HG02943 (cell line): ENCODE data around the gene ALDH18A1.
"Not testable (repeated sequence)": the region's sequence is repeated elsewhere in the genome, so short reads cannot be mapped to it uniquely, and the experiment has no call there.

Experiments
- ATAC-seq: cut with Tn5 transposase; IDR thresholded peaks from one replicate; pipeline ENCODE4 v1.9.1; 2021; ENCODE audit warnings: mild to moderate bottlenecking, low read depth, moderate library complexity; ENCODE audit not compliant: unreplicated experiment

The ALDH18A1 gene

DNA sequence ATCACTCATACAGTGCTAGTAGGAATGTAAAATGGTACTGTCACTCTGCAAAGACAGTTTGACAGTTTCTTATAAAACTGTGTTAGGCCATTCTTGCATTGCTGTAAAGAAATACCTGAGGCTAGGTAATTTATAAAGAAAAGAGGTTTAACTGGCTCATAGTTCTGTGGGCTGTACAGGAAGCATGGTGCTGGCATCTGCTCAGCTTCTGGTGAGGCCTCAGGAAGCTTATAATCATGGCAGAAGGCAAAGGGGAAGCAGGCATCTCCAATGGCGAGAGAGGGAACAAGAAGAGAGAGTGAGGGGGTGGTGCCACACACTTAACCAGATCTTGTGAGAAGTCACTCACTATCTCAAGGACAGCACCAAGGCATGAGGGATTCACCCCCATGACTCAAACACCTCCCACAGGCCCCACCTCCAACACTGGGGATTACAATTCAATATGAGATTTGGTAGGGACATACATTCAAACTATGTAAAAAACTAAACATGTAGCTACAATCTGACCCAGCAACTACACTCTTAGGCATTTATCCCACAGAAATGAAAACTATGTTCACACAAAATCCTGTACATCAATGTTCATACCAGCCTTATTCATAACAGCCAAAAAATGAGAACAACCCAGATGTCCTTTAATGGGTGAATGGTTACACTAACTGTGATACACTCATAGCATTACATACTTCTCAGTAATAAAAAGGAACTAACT is 5.0 kb downstream of the ALDH18A1 start:
- no peak for ATAC-seq

DNA sequence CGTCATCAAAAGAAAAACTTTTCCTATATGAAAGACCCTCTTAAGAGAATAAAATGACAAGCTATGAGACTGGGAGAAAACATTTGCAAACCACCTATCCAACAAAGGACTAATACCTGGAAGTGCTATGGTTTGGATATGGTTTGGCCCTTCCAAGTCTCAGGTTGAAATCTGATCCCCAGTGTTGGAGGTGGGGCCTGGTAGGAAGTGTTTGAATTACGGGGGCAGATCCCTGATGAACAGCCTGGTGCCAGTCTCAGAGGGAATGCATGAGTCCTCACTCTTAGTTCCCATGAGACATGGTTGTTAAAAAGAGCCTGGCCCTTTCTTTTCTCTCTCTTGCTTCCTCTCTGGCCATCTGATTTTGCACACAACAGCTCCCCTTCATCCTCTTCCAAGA is 6.3 kb downstream of the ALDH18A1 start:
- no peak for ATAC-seq

DNA sequence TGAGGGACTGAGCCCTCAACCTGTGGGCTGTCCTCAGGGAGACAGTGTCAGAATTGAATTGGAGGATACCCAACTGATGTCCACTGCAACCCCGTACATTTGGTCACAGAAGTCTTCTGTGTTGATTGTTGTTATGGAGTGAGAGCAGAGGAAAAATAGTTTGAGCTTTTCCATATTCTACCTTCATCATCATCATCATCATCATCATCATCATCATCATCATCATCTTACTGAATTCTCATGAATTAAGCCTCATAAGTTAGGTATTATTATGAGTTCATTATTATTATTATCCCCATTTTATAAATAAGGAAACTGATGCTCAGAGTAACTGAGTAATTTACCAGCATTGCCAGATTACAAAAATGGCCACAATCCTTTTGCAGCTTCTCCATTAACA is 8.4 kb downstream of the ALDH18A1 start:
- no peak for ATAC-seq

DNA sequence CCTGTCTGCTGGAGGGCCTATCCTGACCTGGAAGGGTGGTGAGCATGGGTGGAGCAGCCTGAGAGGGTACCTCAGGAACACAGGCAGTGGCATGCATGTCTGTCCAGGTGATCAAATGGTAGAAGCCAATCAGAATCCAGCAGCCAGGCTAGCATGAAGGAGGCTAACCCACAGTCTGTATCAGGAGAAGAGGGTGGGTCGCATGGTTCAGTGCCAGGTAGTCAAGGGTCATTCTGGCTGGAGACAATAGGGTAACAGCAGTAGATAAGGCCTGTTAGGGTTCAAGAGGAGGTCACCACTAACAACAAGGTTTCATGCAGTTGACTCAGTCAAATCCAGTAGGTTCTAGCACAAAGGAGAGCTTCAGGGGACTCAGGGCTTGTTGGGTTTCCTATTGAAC is 10.4 kb downstream of the ALDH18A1 start:
- no peak for ATAC-seq

DNA sequence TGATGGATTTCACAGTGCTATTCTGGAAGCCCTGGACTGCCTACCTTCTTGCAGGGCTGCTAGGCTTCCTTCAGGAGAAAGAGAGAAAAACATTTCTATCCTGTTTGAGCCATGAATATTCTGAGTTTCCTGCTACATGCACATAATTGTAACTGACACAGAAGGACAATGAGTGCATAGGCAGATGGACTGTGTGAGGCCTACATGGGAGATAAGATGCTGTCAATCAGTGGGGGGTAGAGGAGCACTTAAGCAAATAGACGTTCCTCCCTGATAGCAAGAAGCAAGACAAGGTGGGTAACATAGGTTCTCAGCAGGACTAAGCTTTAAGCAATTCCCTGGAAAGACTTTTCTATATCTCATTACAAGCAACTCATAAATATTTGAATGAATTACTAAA is 11.6 kb downstream of the ALDH18A1 start:
- no peak for ATAC-seq

DNA sequence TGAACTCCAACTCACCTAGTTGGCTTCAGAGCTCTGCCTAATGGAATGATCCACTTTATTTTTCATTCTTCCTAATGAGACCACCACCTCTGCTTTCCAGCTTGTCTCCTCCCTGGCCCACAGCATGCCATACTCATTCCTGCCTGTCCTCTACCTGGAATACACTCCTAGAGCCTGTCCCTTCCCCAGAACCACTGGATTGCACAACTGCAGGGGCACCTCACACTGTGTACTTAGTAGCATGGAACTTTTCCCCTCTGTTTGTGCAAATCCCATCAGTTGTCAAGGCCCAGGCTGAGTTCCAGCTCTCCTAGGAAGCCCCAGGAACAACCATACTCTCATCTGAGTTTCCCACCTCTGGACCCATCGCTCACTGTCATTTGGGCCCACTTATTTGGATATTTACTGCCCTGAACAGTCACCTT is 15.6 kb downstream of the ALDH18A1 start:
- no peak for ATAC-seq

DNA sequence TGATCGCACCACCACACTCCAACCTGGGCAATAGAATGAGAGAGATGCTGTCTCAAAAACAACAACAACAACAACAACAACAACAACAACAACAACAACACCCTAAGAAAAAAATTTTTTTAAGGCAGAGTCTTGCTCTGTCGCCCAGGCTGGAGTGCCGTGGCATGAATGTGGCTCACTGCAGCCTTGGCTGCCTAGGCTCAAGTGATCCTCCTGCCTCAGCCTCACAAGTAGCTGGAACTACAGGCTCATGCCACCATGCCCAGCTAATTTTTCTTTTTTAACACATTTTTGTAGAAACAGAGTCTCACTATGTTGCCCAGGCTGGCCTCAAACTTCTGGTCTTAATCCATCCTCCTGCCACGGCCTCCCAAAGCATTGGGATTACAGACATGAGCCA is 18.6 kb downstream of the ALDH18A1 start:
- no peak for ATAC-seq

DNA sequence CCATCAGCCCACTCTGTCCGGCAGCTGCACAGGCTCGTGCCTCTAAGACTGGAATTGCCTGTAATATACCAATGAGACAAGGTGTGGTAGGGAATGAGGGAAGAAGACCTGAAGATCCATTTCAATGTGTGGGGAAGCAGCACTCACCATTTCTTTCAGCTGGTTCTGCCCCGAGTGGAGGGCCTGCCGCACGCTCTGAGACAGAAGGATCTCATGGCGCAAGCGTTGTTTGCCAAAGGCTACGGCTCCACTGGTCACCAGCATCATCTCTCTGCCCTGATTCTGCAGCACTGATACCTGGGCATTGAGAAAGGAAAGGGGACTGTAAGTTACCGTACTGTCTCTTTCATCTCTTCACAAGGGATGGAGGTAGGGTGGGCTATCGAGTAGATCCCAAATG is 19.4 kb downstream of the ALDH18A1 start:
- ATAC-seq, result no peak

DNA sequence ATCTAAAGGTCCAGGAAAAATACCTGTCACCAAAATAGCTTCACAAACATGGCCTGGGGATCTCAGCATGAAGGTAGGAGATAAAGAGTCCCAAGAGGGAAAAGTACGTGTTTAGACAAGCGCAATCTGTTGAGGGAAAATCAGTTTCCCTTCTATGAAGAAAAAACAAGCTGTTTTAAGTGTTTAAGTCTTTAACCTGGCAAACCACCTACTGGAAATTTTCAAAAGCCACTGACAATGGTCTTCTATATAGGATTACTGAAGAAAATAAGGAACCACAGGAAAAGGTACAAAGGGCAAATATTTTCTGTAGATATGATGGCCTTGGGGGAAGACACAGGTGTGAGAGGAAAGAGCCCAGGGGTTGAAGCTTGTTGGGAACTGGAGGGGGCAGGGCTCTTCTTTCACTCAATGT is 21.2 kb downstream of the ALDH18A1 start:
- no peak for ATAC-seq

DNA sequence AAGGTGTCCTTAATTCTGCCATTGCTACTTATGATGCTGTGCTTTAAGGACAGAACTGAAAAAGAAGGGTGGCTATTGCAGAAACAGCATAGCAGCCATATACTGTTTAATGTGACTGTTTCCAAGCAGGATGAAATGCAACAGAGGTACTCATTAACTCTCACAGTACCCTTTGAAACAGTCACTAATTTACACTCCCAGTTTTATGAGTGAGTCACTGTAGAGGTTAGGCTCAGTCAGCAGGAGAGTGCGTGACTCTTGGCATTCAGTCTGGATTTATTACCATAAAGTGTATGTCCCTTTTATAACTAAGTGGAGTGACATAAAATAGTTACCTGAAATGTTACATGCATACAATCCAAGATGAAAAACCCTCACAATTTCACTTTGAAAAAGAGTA is 27.7 kb downstream of the ALDH18A1 start:
- ATAC-seq, result no peak

DNA sequence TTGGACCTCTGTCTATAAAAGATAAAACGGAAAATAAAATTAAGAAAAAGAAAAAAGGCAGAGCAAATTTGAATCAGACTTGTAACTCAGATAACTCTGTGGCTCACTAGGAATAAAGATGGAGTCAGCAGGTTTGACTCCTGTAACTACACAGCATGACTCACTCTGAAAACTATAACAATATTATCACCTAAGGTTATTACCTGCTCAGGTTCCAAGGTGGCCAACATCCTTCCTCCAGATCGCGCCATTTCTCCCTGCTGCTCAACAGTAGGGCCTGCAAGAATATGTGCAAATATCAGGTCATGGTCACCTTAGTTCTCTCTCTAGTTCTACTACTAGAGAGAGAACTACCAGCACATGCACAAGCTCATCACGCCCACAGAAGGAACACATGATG is 30.0 kb downstream of the ALDH18A1 start:
- no peak for ATAC-seq

DNA sequence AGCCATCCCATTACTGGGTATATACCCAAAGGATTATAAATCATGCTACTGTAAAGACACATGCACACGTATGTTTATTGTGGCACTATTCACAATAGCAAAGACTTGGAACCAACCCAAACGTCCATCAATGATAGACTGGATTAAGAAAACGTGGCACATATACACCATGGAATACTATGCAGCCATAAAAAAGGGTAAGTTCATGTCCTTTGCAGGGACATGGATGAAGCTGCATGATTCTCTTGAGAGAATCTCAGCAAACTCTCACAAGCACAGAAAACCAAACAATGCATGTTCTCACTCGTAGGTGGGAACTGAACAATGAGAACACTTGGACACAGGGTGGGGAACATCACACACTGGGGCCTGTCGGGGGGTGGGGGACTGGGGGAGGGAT is 36.1 kb downstream of the ALDH18A1 start:
- not testable (repeated sequence) for ATAC-seq

DNA sequence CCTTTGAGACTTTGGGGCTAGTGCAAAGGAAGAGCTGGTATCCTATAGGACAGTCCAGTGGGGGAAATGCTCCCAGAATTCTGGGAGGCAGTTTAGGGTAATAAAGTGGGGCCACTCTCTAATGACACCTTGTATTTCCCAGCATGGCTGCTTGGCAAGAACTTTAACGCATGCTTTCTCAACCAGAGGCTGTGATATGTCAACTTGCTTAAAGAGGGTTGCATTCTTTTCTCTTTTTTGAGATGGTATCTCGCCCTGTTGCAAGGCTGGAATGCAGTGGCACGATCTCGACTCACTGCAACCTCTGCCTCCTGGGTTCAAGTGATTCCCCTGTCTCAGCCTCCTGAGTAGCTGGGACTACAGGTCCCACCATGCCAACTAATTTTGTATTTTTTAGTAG is 38.4 kb downstream of the ALDH18A1 start:
- no peak for ATAC-seq

DNA sequence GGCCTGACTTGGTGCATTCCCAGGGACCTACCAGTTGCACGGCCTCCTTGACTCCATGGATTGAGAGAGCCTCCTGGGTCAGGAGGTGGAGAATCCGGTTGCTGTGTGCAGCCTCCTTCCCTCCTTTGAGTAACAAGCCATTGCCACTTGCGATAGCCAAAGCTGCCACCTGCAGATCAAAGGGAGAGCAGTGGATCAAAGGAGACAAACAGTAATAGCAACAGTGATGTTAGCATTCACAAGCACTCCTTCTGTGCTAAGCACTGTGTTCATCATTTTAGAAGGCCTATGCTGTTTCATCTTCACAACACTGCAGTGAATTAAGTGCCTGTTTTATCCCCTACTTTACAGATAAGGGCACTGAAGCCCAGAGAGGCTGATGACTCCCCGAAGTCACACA is 40.1 kb downstream of the ALDH18A1 start:
- ATAC-seq, result no peak

DNA sequence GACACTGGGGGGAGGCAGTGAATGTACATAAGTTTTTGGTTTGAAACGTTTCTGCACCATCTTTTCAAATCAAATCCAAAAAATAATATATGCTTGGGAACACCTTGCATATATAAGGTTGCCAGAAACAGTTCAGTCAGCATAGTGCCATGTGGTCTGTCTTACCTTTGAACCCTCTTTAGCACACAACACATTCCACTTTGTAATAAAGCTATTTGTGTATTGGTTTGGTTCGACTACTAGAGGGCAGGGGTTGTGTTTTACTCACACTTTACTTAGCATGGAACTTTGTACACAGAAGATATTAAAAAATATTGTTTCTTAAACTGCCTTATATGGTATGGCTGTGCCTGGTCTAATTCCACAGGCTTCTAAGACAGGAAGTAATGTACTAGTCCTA is 43.2 kb downstream of the ALDH18A1 start:
- no peak for ATAC-seq

DNA sequence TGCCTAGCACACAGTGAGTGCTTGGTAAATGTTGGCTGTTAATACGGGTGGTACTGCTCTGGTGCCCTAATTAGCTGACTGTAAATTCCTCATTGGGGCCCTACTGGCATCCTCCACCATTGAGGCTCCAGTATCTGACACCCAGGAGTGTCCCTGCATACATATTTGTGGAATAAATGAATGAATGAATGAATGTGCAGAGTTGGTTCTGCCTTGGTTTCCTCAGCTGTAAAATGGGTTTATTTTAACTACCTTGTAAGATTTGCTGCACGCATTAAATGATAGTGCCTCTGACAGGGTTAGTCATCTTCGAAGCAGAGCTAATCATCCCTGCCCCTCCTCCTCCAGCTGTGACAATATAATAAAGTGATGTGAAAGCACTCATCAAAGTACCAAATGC is 45.8 kb downstream of the ALDH18A1 start:
- no peak for ATAC-seq

DNA sequence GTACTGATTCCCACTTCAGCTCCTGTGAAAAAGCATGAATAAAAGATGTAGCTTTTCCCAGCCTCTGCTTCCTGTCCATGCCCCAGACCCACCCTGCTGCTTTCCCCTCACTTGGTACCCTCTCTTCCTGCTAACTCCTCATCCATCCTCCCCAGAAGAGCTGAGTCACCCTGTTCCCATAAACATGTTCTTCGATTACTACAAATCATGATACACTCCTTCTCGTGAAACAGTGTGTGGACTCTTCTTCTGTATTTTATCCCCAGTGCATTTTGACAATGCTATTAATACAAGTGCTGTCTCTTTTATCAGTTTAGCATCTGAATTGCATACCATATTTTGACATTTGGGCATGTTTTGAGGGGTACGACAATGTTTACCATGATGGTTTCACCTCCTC is 49.6 kb downstream of the ALDH18A1 start:
- ATAC-seq, result no peak

DNA sequence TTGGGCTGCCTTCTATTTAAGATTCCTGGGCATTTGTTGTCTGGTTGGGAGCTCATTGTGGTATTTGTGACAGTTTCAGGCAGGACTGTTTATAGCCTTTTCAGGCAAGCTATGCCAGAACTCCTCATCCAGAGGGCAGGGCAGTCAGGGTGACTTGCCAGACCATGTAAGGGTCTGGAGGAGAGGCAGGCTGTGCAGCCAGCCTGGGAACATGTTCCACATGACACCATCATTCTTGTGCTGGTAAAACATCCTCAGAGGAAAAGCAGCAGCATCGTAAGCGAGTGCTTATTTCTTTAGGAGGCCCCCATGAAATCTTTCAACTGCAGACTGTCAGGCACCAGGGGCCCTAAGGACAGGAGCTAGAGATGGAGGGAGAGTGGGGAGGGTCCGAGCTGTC is 51.3 kb downstream of the ALDH18A1 start:
- ATAC-seq, result no peak

DNA sequence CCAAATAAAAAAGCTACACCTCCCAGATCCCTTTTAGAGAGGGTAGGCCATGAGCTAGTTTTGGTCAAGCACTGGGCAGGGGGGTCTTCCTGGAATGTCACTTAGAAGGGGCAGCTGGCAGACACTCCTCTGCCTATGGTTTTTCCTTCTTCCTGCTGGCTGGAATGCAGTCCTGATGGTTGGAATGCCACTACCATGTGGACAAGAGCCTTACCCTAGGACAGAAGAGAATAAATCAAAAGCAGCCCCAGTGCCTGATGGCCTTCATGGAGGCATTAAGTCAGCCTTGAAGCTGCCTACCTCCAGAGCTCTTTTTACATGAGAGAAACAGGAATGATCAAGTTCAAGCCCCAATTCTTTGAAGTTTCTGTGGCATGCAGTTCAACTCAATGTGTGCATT is 51.9 kb downstream of the ALDH18A1 start:
- no peak for ATAC-seq

DNA sequence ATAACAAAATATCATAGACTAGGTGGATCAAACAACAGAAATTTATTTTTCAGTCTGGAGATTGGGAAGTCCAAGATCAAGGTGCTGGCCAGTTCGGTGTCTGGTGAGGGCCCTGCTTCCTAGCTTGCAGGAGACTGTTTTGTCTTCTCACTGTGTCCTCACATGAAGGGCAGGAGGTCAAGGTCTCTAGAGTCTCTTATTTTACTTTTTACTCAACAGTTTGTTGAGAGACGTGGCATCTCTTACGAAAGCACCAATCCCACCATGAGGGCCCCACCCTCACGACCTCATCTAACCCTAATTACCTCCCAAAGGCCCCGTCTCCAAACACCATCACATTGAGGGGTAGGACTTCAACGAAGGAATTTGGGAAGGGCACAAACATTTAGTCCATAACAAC is 54.1 kb downstream of the ALDH18A1 start:
- ATAC-seq, result no peak

DNA sequence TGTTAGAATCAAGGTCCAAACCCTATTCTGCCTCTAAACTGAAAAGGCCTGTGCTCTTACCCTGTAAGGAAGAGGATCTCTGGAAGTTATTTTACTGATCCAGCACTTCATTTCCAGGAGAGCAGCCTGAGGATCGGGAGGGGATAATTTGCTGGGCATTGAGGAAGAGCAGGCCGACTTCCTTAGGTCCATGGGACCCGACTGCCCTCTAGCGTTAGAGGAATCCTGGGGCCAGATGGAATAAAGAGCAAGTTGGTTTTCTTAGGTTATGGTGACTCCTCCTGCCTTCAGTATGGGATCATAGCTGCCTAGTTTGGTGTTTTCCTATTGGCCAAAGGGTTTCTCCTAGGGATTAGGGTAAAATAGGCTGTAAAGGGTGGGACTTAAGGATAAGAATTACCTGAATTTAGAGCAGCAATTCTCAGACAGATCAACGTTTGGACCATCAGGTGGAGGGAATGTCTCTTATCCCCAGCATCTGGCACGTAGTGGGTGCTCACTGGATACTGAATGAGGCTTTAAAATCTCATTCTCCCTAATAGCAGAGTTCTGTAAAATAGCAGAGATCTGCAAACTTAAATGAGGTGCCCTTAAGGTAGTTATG is 55.3 kb downstream of the ALDH18A1 start:
- no peak for ATAC-seq

DNA sequence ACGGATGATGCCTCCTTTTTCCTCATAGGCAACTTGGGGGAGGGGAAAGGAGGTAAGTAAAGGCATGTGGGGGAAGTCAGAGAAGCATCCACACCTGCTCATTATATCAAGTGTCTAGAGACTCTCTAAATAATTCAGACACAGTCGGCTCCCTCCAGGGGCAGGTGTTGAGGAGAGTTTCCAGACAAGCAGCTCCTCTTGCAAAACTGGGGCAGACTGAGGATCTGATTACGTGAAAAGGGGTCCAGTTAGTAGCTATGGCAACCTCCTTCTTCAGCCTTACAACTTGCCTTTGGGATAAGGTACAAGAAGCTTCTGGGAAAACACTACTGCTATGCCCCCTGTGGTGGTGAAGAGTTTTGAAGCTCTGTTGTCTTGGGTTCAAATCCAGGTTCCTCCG is 56.4 kb downstream of the ALDH18A1 start:
- no peak for ATAC-seq

DNA sequence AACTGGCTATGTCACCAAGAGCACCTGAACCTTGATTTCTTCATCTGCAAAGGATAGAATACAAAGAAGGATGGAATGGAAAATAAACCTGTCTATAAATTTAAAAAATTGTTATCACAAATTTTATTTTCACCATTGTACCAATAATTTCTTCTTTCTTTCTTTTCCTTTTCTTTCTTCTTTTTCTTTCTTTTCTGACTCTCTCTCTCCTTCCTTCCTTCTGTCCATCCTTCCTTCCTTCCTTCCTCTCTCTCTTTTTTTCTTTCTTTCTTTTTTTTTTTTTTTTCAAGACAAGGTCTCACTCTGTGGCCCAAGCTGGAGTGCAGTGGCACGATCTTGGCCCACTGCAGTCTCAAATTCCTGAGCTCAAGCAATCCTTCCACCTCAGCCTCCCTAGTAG is 58.7 kb downstream of the ALDH18A1 start:
- no peak for ATAC-seq
